GM18873 (cell line): Measurements from ENCODE around the gene SOCS7.

Experiments
- ATAC-seq: cut with Tn5 transposase; IDR thresholded peaks from one replicate; pipeline ENCODE4 v1.9.1; 2021; ENCODE audit warnings: mild to moderate bottlenecking, moderate library complexity, moderate number of reproducible peaks; ENCODE audit not compliant: unreplicated experiment, low FRiP score

SOCS7 gene

GRCh38 chr17:38351412-38352222 lies at the start of gene SOCS7:
TSS of gene SOCS7 (plus strand) at chr17:38351844. CDS start at chr17:38352053, 209 bp downstream.
- ATAC-seq = peak; percentile 71

- no peak for ATAC-seq
Measured at GRCh38 chr17:38315497-38315896, 36.1 kb upstream of the SOCS7 start.

DNA sequence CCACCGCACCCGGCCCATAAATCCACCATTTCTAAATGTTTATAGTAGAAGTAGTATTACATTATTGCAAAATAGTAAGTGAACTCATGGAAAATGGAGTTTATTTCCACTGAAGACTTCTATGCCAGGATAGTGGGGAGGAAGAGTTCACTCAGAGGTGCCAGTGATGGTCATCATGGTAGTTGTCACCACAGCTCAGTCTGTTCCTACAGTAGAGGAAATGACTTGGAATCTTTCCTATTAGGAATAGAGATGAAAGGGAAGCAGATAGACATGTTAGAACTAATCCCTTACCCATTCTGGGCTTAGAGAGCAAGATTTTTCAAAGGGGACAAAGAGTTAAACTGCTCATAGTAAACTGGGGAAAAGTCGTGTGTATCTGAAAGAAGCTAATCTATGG lies 34.6 kb upstream of the SOCS7 start:
- ATAC-seq = no peak

DNA sequence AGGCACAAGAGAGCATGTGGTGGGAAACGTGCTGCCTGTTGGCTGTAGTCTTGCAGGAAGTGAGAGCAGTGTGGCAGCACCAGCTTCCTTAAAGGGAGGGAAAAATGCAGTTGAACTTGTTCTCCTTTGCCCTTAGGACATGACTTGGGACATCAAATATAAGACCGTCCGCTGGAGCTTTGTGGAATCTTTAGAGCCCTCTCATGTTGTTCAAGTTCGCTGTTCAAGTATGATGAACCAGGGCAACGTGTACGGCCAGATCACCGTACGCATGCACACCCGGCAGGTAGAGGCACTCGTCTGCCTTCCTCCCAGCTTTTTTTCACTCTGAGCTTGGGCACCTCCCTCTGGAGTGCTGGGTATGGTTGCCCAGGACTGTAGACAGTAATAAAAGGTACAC lies 31.2 kb upstream of the SOCS7 start:
- no peak for ATAC-seq

DNA sequence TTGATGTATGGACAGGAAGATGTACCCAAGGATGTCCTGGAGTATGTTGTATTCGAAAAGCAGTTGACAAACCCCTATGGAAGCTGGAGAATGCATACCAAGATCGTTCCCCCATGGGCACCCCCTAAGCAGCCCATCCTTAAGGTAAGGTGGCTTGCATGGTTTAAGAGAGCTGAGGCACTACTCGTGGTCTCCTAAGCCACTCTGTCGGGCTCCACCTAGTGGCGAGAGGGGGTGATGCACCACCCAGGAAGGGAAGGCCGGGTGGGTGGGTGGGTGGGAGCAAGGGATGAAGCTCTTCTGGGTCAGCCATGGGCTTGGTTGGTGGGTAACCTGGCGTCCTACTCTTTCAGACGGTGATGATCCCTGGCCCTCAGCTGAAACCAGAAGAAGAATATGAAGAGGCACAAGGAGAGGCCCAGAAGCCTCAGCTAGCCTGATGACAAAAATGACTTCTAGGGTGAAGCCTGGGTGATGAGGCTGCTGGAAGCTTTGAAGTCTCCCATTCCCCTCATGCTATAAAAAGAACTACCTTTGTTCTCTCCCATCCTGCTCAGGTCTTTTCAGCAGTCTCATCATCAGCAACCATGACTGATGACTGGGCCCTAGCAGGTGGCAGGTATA lies 29.4 kb upstream of the SOCS7 start:
- no peak for ATAC-seq

GRCh38 chr17:38322897-38323296 lies 28.7 kb upstream of the SOCS7 start:
- ATAC-seq = no peak

DNA sequence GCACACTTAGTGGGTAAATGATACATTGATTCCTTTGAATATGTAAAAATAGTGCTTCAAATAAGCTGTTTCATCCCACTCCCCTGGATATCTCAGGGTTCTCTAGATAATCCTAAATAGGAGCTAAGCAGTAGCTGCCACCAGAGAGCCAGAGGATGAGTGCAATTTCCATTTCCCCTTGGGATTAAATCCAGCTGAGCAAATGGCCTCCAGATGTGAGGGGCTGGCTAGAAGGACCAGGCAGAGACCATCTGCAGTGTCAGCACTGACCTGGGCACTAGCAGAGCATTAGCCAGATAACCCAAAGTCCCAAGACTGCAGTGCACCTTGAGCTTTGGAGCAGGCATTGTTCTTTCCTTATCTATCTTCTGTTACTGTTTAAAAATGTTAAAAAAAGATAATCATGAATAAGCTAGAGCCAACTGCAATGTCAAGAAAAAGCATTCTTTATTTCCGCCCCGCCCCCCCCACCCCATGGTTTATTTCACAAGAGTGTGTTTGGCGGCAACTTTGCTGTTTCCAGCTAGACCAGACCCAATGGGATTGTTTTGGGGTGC lies 27.4 kb upstream of the SOCS7 start:
- no peak for ATAC-seq

GRCh38 chr17:38324772-38325171 lies 26.9 kb upstream of the SOCS7 start:
- ATAC-seq = no peak

- no peak for ATAC-seq
Measured at GRCh38 chr17:38325221-38325851, 26.3 kb upstream of the SOCS7 start.

- ATAC-seq = no peak
Measured at GRCh38 chr17:38326996-38327792, 24.4 kb upstream of the SOCS7 start.

DNA sequence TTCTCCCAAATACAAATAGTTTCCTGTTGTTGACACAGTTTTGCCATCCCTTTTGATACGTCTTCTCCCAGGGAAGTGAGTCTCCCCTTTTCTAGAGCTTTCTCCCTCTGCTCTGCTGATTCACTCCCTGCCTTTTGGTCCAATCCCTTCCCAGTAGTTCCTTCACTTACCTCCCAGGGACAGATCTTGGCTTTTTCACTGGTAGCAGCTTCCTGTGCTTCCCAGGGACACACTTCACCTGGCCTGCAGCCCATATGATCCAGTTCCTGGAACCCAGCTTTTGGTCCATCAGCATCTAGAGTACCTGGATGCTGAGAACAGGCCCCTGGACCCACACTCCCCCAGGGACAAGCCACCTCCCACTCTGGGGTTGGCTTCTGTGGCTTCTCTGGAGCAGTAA lies 23.7 kb upstream of the SOCS7 start:
- no peak for ATAC-seq

DNA sequence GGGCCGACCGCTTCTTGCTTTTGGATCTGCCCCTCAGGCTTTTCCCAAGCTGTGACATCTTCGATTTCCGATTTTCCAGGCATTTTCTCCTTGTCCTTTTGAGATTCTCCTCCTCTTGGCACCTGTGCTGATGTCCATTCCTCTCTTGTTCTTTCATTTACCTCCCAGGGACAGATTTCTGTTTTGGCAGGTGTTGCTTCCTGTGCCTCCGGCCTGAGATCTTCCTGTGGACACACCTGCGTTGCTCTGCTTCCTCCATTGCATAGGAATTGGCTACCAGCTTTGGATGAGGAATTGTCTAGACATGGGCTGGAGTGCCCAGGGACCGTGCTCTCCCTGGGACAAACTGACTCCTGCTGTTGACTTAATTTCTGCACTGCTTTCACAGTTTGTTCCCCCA lies 23.0 kb upstream of the SOCS7 start:
- ATAC-seq = no peak

DNA sequence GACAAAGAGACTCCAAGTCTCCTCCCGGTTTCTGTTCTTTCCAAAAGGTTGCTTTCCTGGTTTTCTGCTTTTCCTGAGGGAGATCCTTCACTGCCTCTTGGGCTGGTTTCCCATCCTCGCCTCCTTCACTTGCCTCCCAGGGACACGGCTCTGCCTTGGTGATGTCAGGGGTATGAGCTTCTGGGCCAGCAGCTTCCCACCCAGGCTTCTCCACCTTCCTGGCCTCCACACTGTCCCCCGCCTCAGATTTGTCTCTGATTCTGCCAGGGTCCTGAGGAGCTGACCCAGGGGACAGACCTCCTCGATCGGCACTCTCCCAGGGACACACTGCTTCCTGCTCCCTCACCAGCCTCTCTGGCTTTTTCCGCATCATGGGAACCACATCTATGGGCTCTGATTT lies 22.4 kb upstream of the SOCS7 start:
- no peak for ATAC-seq

DNA sequence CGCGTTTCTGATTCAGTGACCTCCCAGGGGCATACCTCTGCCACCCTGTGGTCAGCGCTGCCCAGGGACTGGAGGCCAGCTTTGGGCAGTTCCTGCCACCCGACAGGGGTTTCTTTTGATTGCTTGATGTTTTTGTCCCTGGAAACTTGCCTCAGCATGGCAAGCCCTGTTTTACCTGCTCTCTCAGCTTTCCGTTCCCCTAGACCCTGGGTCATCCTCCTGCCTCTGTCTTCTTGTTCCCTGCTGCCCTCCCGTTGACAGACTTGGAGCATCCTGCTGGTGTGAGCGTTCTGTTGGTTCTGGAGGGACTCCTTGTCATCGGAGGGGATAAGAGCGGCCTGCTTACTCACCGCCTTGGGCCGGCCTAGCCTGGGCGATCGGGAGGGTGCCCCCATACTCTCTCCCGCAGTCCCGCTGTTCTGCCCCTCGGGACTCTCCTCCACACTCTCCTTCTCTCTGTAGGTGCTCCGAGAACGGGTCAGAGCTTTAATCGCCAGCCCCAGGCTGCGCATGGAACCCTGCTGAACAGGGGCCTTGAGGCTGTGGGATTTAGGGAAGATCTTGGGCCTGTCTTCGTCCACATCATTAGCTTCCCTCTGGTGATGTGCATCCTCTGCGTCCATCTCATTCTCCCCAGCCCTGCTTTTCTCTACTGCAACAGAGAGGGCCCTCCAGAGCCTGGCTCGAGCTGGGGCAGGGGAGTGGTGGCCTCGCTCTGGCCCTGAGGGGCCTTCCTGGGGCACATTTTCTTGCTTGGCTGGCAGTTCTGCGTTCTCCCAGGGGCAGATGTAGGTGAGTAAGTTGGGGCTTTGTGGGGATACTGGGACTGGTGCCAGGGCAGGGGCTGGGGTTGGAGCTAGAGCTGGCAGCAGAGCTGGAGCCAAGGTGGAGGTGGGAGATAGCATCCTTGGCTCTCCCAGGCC lies 21.6 kb upstream of the SOCS7 start:
- ATAC-seq = no peak

DNA sequence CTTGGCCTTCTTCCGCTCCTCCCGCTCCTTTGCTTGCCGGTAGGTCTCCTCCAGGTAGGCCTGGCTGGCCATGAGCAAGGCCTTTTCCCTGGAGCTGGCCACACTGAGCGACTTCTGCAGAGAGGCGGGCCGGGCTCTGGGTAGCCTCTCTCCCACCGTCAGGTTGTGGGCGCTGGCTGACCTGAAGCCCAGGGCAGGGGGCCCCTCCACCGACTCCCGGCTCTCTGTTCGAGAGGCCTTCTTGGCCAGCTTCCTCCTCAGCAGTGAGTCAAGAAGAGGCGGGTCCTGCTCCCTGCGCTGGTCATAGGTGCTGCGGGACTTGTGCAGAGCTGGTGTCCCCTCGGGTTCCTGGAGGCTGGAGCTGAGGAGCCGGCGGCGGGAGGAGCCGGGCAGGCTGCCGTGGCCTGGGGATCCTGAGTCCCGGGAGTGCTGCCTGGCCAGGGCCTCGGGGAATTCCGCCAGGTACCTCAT lies 20.7 kb upstream of the SOCS7 start:
- no peak for ATAC-seq

- no peak for ATAC-seq
Measured at GRCh38 chr17:38332735-38333134, 18.9 kb upstream of the SOCS7 start.

- no peak for ATAC-seq
Measured at GRCh38 chr17:38333635-38334295, 17.9 kb upstream of the SOCS7 start.

DNA sequence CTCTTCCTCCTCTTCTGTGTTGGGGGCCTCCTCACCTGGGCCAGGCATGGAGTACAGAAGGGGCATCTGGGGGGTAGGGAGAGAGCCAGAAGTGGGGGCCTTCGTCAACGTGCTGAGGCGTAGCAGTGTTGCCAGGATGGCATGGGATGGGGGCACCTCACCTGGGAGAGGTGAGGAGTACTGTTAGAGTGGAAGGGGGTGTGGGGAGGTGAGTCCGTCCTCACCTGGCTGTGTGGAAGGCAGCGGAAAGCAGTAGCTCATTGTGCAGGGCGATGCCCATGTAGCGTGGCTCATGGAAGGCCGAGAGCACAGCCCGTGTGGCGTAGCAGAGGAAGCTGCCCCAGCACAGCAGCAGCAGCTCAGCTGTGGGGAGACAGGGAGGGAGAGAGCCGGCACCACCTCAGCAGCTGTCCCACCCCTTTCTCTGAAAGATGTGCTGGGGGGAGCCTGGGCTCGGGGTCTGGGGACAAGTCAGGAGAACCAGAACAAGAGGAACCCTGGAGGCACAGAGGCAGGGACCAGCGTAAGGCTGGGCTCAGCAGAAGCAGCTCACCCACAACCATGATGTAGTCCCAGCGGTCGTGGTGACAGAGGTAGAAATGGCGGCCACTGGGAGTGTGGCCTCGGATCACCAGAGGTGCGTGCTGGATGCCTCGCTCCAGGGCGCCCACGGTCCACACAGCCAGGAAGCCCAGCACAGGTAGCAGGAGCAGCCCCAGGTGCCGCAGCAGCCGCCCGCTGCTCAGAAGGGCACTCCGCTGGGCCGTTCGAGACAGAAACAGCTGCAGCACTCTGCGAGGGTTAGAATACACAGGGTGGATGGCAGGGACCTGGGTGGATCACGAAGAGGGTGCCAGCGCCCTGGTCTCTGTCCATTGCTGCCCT lies 16.9 kb upstream of the SOCS7 start:
- ATAC-seq = no peak
